ENCODE results near the gene RELN. TPM values are rescaled to one million over a fixed set of nuclear protein-coding genes. Genes with fewer than 3 reads are reported as not detected.
"Not testable (repeated sequence)": the region's sequence is repeated elsewhere in the genome, so short reads cannot be mapped to it uniquely, and the experiment has no call there.

RELN gene
- total RNA-seq, 1 donor from 2014 or later, result 2.5 TPM

DNA sequence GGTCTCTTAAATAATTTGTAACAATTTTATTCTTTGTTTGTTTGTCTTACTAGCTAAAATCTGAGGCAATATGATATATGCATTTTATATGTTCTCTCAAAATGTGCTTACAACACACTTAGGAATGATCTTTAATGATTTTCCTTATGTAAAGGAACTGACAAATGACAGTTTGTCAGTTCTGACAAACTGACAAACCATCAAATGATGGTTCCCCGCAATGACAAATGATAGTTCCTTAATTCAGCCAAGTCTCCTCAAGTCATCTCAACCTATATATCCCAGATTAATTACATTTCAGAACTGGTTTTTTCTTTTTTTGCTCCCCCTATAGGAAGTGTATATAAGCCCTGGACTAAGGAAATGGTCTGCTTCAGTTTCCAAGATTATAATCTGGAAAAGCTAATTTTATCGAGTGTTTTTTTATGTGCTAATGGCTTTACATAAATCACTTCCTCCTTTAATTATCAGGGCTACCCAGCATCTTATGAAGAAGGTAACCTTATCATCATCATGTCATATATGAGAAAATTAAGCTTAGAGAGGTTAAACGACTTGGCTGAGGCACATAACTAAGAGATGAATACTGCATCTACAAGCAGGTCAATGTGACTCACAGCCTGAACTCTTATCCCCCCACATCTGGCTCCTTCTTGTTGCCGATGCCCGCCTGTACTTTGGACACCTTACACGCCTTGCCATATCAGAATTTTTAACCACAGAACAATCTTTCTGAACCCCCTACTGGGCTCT lies 75.1 kb downstream of the RELN start:
- intact Hi-C loops (cut with micrococcal nuclease), result no loop called here
- ATAC-seq (no peak), DNase-seq (no peak)

DNA sequence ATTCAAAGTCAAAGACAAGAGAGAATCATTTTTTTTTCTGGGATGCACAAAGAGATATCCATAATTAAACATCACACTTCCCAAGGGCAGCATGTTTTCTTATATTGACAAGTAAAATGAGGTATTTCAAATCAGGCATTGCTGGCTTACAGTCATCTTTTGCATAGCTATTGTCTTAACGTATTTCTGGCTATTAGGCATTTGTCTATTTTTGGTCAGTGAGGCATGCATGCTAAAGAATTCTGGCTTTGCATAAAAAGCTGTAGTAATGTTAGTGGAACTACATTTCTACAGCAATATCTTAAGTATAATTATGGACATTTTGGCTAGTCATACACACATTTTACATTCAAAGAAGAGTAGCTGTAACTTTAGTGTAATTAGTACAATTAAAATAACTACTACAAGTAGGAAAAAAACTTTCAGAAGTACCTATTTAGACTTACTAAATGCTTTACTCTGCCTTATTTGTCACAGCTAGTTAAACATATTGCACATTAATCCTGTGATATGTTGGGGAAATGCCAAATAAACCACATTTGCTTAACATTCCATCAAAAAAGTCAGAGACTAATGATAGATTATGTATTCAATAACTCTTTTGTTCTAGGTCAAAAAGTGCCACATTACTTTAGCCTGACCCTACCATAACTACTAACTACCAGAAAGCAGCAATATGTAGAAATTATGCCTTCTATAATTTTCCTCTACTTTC lies 76.4 kb downstream of the RELN start:
- no peak for DNase-seq
- intact Hi-C loops (cut with micrococcal nuclease), result no loop called here
- no peak for ATAC-seq

DNA sequence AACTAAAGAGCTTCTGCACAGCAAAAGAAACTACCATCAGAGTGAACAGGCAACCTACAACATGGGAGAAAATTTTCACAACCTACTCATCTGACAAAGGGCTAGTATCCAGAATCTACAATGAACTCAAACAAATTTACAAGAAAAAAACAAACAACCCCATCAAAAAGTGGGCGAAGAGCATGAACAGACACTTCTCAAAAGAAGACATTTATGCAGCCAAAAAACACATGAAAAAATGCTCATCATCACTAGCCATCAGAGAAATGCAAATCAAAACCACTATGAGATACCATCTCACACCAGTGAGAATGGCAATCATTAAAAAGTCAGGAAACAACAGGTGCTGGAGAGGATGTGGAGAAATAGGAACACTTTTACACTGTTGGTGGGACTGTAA lies 78.4 kb downstream of the RELN start:
- ATAC-seq; DNase-seq; intact Hi-C loops (cut with micrococcal nuclease): not testable (repeated sequence)

DNA sequence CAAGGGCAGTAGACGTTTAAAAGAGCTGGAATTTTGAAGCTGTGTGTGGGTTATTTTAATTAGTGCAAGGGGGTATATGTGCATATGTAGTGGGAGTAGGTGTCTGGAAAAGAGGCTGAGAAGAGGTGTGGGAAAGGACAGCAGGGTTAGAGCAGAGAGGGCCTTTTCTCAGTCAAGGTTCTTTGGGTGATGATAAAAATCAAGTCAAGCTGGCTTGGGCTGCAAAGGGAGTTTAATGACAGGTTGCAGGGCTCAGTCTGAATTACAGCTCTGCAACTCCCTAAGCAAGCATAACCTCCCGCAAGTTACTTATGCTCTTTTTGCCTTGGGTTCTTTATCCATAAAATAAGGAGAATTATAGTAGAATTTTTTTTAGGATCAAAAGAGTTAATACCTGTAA lies 83.5 kb downstream of the RELN start:
- DNase-seq (no peak), ATAC-seq (no peak)
- intact Hi-C loops (cut with micrococcal nuclease), result no loop called here

DNA sequence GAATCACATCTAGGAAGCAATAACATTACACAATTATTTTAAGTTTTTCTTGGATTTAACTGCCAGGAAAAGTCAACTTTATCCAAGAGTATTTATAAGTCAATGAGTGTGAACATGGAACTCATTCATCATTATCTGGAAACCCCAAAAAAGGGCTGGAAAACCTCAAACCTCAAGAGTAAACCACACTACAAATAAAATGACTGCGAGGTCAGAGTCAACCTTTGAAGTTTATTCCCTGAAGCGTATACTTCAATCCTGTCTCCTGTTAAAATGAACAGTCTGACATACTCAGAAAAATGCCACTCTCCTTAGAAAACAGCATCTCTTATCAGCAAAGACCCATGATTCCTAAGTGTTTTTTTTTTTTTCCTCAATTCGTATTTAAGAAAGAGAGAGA lies 86.5 kb downstream of the RELN start:
- DNase-seq (no peak), ATAC-seq (no peak)
- intact Hi-C loops (cut with micrococcal nuclease), result no loop called here

DNA sequence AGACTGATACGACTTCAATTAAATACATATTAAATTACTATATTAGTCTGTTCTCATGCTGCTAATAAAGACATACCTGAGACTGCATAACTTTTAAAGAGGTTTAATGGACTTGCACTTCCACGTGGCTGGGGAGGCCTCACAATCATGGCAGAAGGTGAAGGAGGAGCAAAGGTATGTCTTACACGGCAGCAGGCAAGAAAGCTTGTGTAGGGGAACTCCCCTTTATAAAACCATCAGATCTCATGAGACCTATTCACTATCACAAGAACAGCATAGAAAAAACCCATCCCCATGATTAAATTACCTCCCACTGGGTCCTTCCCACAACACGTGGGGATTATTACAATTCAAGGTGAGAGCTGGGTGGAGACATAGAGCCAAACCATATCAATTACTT lies 92.6 kb downstream of the RELN start:
- ATAC-seq; DNase-seq; intact Hi-C loops (cut with micrococcal nuclease): not testable (repeated sequence)

DNA sequence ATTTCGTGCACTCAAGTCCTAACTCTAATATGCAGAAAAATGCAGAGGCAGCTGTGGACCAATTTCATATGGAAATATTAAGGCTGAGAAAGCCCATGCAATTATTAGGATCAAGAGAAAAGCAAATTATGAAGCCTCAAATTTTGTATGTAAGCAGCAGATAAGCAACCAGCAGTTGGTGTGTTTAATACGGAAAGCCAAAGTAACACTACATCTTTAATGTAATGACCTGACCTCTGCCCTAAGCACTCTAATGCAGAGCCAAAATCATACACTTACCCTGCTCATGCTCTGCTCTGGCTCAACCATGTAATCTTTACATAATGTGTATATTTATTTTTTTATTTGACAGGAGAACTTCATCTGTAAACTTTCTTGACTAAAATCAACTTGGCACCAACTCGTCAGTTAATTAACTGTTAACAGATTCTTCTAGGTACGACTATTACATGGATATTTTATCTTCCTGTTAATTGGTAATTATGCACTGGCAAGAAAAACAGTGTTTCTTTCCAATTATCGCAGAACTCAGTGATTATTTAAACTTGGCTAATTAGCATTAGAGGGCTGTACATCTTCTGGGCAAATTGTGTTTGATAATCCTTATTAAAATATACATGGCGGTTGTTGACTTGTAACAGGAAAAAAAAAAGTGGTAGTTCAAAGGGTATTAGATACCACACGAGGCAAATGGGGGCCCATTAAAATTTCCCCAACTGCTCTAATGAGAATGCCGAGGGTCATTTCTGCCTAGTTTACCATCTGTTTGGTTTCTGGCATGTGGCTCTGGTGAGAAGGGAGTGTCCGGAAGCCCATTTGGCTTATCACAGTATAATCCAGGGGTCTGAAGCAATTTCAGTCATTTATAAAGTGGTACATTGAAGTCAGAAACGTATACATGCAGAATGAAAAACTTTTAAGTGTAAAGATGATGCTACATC lies 94.5 kb downstream of the RELN start:
- DNase-seq (no peak), ATAC-seq (no peak)
- intact Hi-C loops (cut with micrococcal nuclease), result no loop called here

DNA sequence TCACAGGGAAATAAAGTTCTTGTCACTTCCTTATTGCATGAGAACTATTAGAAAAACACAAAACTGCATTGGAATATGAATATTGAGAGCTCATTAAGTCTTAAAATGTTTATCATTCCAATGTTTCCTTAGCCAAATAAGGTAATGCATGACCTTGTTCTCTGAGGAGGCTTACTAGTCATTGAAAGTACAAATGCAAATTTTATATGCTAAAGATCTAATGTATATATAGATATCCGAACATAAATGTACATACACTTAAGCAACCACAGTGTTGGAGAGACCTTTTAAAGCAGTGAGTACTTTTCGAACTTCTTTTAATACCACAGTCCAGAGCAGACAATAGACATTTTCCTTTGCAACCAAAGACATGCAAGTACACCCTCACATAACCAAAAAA lies 96.1 kb downstream of the RELN start:
- ATAC-seq (no peak), DNase-seq (no peak)
- intact Hi-C loops (cut with micrococcal nuclease), result no loop called here

DNA sequence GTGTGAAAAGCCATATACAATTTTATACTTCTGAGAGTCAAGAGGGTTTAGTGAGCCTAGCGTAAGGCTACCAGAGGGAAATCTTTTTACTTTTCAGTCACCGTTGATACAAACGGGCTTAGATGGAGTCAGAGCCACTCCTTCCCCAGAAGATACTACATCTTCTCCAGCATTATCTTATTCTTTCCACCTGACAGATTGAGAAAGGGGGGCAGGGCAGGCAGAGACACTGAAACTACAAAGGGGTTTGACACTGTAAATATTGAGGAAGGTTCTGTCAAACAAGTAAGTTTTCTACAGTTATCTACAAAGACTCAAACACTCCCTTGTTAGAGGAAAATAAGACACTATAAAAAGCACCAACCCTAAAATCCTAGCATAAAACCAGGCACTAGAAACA lies 100.0 kb downstream of the RELN start:
- ATAC-seq (no peak), DNase-seq (no peak)
- intact Hi-C loops (cut with micrococcal nuclease), result no loop called here

DNA sequence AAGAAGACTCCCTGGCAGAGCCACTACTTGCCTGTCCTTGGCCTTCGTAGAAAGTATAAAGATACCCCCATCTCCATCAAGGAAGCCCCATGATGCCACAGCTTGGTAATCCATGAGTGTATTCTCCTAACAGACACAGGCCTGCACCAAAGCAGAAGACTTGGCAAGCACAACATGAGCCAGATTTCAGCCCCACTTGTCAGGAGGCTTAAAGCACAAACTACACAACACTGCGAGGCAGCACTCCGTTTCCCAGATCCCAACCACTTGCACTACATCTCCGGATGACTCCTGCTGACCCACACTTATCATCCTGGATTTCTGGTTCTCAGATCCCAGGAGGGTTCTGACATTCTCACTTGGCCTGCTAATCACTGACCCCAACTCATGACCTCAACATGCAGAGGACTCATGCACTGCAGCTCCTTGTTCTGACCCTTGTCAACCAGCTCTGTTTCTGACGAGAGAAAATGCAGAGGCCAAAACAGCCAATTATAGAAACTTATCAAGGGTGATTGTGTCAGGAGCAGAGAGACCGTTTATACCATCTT lies 100.8 kb downstream of the RELN start:
- ATAC-seq (no peak), DNase-seq (no peak)
- intact Hi-C loops (cut with micrococcal nuclease), result no loop called here

DNA sequence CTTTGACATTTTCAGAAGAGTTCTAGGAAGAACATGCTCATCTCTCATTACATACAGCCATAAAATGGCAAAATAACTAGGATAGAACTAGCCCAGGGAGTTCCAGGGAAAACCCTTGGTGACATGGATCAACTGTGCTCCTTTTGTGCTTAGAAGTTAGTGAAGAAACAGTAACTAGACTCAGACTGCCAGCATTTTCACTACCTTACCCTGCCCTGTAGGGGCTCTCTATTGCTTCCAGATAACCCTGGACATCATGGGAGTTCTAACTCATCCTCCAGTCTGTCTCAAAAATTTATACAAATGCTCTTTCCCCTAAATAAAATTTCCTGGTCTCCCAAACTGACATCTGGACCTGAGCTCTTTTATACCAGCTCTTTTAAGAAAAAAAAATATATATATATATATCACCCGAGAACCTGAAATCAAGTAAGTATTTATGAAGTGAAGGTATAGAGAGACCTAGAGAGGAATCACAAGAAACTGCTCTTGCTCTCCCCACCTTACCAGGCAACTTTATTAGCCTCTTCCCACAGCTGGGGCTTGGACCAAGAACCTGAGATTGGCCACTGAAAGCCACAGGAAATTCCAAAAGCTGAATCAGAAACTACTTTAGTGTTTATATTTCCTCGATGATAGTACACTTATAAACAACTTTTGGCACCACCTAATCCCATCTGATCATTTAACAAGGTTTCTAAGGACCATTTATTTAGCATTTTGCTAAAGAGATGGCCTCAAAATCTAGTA lies 101.4 kb downstream of the RELN start:
- intact Hi-C loops (cut with micrococcal nuclease), result no loop called here
- DNase-seq (no peak), ATAC-seq (no peak)

DNA sequence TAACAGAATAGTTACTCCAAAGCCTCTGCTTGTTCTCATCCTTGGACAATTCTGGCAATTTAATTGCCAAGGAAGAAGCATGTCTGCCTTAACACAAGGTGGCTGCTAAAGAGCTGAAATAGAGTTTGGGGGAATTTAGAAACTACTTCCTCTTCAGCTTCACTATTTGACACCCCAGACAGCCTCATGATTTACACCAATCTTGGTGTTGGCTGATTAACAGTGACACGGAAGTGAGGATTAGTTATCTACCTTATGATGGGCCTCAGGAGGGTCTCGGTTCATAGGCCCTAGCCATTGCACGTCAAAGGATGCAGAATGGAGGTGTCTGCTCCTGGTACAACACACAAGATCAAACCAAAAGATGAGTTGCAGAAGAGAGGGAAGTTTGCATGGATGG lies 102.4 kb downstream of the RELN start:
- ATAC-seq (no peak), DNase-seq (no peak)
- intact Hi-C loops (cut with micrococcal nuclease), result no loop called here

DNA sequence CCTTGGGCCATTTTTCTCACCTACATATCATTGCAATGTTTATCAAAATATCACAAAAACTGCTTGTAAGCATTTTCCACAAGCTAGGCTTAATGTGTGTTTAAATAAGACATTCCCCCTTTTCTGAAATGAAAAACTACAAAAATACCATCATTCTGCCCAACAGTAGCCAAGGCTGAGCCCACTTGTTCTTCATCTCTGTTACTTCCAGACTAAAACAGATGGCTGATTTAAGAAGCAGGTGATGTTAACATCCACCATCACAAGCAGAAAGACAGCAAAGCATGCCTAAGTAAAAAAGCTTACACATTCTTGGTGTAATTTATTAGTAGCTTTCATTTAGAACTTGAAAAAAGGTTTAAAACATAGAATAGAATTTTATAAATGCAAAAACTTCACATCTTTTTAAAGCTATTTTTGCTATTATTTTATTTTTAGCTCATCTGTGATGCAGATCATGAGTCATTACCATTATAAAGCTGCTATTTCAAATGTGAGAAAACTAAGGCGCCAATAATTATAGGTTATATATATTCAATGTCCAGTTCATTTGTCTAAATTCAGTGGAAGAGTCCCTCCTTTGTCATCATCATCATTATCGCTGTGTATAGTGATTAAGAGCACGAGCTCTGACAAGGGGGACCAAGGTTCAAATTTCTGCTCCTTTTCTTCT lies 109.4 kb downstream of the RELN start:
- ATAC-seq (no peak), DNase-seq (no peak)
- intact Hi-C loops (cut with micrococcal nuclease), result no loop called here

DNA sequence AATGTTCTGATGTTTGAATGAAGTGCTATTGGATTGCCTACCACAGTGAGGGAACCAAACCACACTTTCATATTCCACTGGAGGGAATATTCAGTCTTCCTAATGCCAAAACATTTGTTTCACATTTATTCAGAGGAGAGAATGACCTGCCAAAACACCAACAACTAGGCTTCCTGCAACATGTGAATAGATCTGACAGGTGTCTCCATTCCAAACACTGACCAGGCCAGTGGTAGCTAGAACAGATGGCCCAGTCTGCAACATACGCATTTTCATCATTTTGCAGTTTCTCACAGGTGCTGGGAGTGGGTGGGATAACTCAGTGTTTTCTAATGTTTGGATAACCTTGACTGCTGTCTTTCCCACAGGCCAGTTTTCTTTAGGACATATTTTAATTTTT lies 110.0 kb downstream of the RELN start:
- ATAC-seq (no peak), DNase-seq (no peak)
- intact Hi-C loops (cut with micrococcal nuclease), result no loop called here

DNA sequence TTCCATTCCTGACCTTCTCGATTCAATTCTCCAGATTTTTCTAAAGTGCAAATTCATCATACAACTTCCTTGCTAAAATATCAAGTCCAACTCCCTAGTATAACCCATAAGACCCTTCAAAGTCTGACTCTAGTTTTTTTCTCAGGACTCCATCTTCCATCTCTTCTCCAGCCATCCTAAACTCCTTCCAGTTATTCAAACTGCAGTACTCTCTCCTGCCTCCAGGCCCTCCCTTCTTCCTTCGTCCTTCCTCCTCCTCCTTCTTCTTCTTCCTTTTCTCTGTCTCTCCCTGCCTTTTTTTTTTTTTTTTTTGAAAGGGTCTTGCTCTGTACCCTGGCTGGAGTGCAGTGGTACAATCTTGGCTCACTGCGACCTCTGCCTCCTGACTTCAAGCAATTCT lies 111.9 kb downstream of the RELN start:
- no peak for ATAC-seq
- no peak for DNase-seq
- intact Hi-C loops (cut with micrococcal nuclease), result no loop called here

DNA sequence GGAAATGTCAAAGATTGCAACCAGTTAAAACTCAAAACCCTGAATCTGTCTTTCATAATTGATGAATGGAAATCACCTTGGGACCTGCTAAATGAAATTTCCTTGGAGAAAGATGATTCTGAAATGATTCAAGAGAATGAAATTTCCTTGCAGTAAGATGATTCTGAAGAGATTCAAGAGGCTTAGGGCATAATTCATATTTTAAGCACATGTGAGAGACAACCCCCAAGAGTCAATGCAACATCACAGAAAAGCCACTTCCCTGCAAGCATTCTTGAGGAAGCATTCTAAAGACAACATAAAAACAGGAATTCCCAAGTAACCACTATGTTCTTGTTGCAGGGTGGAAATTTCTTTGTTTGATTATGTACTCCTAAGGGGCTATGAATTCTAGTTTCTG lies 113.7 kb downstream of the RELN start:
- no peak for ATAC-seq
- intact Hi-C loops (cut with micrococcal nuclease), result no loop called here
- no peak for DNase-seq

DNA sequence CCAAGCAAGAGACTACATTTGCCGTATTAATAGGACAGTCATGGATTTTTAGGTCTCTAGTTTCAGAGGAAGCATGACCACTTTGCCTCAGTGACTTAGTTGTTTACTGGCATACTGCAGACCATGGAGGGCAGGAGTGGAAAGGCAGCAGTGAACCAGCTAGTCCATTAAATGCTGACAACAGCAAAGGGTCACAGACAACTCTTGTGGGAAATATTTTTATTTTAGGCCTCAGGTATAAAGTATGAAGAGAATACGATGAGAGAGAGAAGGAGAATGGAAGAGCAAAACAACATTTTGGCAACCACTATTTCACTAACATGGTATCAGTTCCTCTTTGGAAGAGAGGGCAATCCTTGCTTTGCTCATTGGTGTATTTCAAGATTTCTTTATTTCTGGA lies 118.0 kb downstream of the RELN start:
- DNase-seq (no peak), ATAC-seq (no peak)
- intact Hi-C loops (cut with micrococcal nuclease), result no loop called here

DNA sequence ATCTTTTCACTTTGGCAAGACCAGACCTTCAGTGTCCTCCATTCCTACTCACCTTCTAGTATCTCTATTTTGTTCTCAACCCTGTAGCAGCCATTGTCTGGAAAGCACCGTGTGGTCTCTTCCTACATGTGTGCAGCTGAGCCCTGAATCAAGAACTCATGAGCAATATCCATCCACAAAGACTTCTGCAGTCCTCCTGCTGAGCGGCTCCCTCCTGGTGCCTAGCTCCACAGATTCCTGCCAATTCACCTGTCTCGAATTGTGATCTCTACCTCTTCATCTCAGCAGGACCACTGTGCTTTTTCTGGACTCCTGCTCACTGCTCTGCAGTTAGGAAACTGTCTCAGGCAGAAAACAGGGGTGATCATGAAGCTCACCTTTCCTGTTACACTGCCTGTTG lies 118.8 kb downstream of the RELN start:
- ATAC-seq (no peak), DNase-seq (no peak)
- intact Hi-C loops (cut with micrococcal nuclease), result no loop called here

DNA sequence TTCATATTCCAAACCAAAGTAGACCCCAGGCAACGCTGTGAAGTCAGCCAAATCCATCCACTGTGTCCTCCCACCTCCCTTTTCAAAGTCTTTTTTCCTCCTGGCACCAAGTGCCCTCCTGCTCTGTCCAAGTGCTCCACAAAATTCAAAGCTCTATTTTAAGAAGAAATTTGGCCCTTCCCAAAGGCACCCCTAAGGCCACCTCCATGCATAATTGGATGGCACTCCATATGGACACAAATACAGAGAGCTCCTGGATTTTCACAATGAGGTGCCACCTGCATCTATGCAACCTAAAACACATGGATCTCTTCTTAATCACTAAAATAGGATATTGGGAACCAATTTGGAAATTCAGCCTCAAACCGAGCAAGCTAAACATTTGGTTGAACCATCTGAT lies 121.6 kb downstream of the RELN start:
- DNase-seq, result no peak
- intact Hi-C loops (cut with micrococcal nuclease), result no loop called here
- ATAC-seq, result no peak

Data from left ventricle myocardium superior (tissue), 1 donor.